Mesendoderm (in vitro differentiated cells): ENCODE results near the gene CYP26B1.

Experiments used
- DNase-seq: peaks from one replicate; pipeline ENCODE4 v3.0.0; 2013
- H2AK5ac ChIP-seq: 2 replicates; pipeline ENCODE4 v1.6.1; 2013; ENCODE audit warnings: low read length, inconsistent platforms
- H2BK120ac ChIP-seq: 2 replicates; pipeline ENCODE4 v1.6.1; 2013; ENCODE audit warnings: low read depth, mild to moderate bottlenecking, low read length, moderate library complexity, mixed read lengths
- H2BK15ac ChIP-seq: replicated peaks from 2 replicates; pipeline ENCODE4 v1.6.1; 2013; ENCODE audit warnings: low read depth, mild to moderate bottlenecking, moderate library complexity
- H2BK5ac ChIP-seq: 2 replicates; pipeline ENCODE4 v1.6.1; 2013; ENCODE audit warnings: low read length, inconsistent platforms
- H3K18ac ChIP-seq: 2 replicates; pipeline ENCODE4 v1.6.1; 2013; ENCODE audit warnings: mild to moderate bottlenecking, low read length, mixed read lengths
- H3K23ac ChIP-seq: one replicate; pipeline ENCODE4 v1.6.1; 2013; ENCODE audit warnings: low read length
- H3K27ac ChIP-seq: 2 replicates; pipeline ENCODE4 v1.5.1; 2013; ENCODE audit warnings: low read depth, mild to moderate bottlenecking, inconsistent platforms, low read length, moderate library complexity
- H3K27me3 ChIP-seq: 2 replicates; pipeline ENCODE4 v1.6.1; 2013; ENCODE audit warnings: low read length, control low read depth, mild to moderate bottlenecking, inconsistent platforms; ENCODE audit not compliant: insufficient read depth, poor library complexity
- H3K36me3 ChIP-seq: 2 replicates; pipeline ENCODE4 v1.6.1; 2013; ENCODE audit warnings: low read length, inconsistent platforms; ENCODE audit not compliant: control insufficient read depth, insufficient read depth
- H3K4ac ChIP-seq: one replicate; pipeline ENCODE4 v1.6.1; 2013; ENCODE audit warnings: low read depth, mild to moderate bottlenecking, low read length, moderate library complexity
- H3K4me1 ChIP-seq: 2 replicates; pipeline ENCODE4 v1.6.1; 2013; ENCODE audit warnings: low read depth, low read length, inconsistent platforms; ENCODE audit not compliant: control insufficient read depth
- H3K4me2 ChIP-seq: 2 replicates; pipeline ENCODE4 v1.6.1; 2013; ENCODE audit warnings: low read length
- H3K4me3 ChIP-seq: 2 replicates; pipeline ENCODE4 v1.5.1; 2013; ENCODE audit warnings: mild to moderate bottlenecking, low read length
- H3K56ac ChIP-seq: one replicate; pipeline ENCODE4 v1.6.1; 2013; ENCODE audit warnings: low read length
- H3K79me1 ChIP-seq: 2 replicates; pipeline ENCODE4 v1.6.1; 2013; ENCODE audit warnings: low read length, inconsistent platforms
- H3K79me2 ChIP-seq: 2 replicates; pipeline ENCODE4 v1.6.1; 2013; ENCODE audit warnings: mild to moderate bottlenecking, low read length; ENCODE audit not compliant: control insufficient read depth, insufficient read depth
- H3K9ac ChIP-seq: 2 replicates; pipeline ENCODE4 v1.6.1; 2013; ENCODE audit warnings: low read length, inconsistent platforms
- H4K5ac ChIP-seq: one replicate; pipeline ENCODE4 v1.6.1; 2013; ENCODE audit warnings: low read length
- H4K8ac ChIP-seq: one replicate; pipeline ENCODE4 v1.6.1; 2013; ENCODE audit warnings: low read depth, mild to moderate bottlenecking, control low read depth, low read length, moderate library complexity
- WGBS: extraction: QIAGEN DNeasy Blood & Tissue Kit; methylation state at CpG from one replicate; pipeline ENCODE4 v1.1.7; 2013; ENCODE audit warnings: low lambda C conversion rate, missing lambda C conversion rate; ENCODE audit not compliant: insufficient coverage; ENCODE audit errors: extremely low coverage; 5-methylcytosine and 5-hydroxymethylcytosine counted together

Gene CYP26B1

GRCh38 chr2:72131916-72132841 lies 15.5 kb downstream of the CYP26B1 start:
- no peak overlapping the region for H3K56ac ChIP-seq
- no peak overlapping the region for H3K4me2 ChIP-seq
- no peaks in the 10 kb centered on the region for H3K79me2 ChIP-seq
- H3K4me3 ChIP-seq = no peak overlapping the region
- no peak overlapping the region for H2BK15ac ChIP-seq
- H2AK5ac ChIP-seq = no peak overlapping the region
- H3K9ac ChIP-seq = no peak overlapping the region
- H3K27me3 ChIP-seq = no peaks in the 10 kb centered on the region
- H3K23ac ChIP-seq = no peak overlapping the region
- H4K5ac ChIP-seq = no peak overlapping the region
- H3K27ac ChIP-seq = no peak overlapping the region
- no peak overlapping the region for H2BK5ac ChIP-seq
- DNase-seq = no peak
- H3K4me1 ChIP-seq = no peaks in the 10 kb centered on the region
- no peak overlapping the region for H2BK120ac ChIP-seq
- WGBS = no CpG with 5 or more reads among the region's 37 CpGs
- H4K8ac ChIP-seq = no peak overlapping the region
- no peak overlapping the region for H3K4ac ChIP-seq
- H3K79me1 ChIP-seq = no peaks in the 10 kb centered on the region
- H3K18ac ChIP-seq = no peak overlapping the region
- no peaks in the 10 kb centered on the region for H3K36me3 ChIP-seq

- no peak for DNase-seq
- Histone ChIP-seq H3K4me1 (no peaks in the 10 kb centered on the region), H2BK5ac (no peak overlapping the region), H3K27me3 (no peaks in the 10 kb centered on the region), H3K4ac (no peak overlapping the region), H2AK5ac (no peak overlapping the region), H4K5ac (no peak overlapping the region), H3K79me1 (no peaks in the 10 kb centered on the region), H3K9ac (no peak overlapping the region), H3K56ac (no peak overlapping the region), H3K23ac (no peak overlapping the region), H3K18ac (no peak overlapping the region), H3K27ac (no peak overlapping the region), H2BK120ac (no peak overlapping the region), H2BK15ac (no peak overlapping the region), H4K8ac (no peak overlapping the region), H3K79me2 (no peaks in the 10 kb centered on the region), H3K4me3 (no peak overlapping the region), H3K4me2 (no peak overlapping the region), H3K36me3 (no peaks in the 10 kb centered on the region)
- WGBS = no CpG with 5 or more reads among the region's 16 CpGs
Measured at GRCh38 chr2:72131371-72131891, 16.2 kb downstream of the CYP26B1 start.

GRCh38 chr2:72130659-72131360 lies 16.9 kb downstream of the CYP26B1 start:
- no peak overlapping the region for H3K23ac ChIP-seq
- no peak overlapping the region for H3K27ac ChIP-seq
- no CpG with 5 or more reads among the region's 26 CpGs for WGBS

GRCh38 chr2:72129681-72130340 lies 17.9 kb downstream of the CYP26B1 start:
- H3K56ac ChIP-seq = no peak overlapping the region
- H2AK5ac ChIP-seq = no peak overlapping the region
- no peak overlapping the region for H3K4ac ChIP-seq
- H4K8ac ChIP-seq = no peak overlapping the region
- H4K5ac ChIP-seq = no peak overlapping the region
- no peak overlapping the region for H2BK15ac ChIP-seq
- H3K4me1 ChIP-seq = no peaks in the 10 kb centered on the region
- no peaks in the 10 kb centered on the region for H3K27me3 ChIP-seq
- H2BK5ac ChIP-seq = no peak overlapping the region
- H3K79me2 ChIP-seq = no peaks in the 10 kb centered on the region
- no peak overlapping the region for H3K9ac ChIP-seq
- no peak overlapping the region for H3K4me2 ChIP-seq
- H2BK120ac ChIP-seq = no peak overlapping the region
- no peaks in the 10 kb centered on the region for H3K36me3 ChIP-seq
- no peaks in the 10 kb centered on the region for H3K79me1 ChIP-seq
- no CpG with 5 or more reads among the region's 9 CpGs for WGBS
- no peak overlapping the region for H3K18ac ChIP-seq
- DNase-seq = no peak
- no peak overlapping the region for H3K23ac ChIP-seq
- no peak overlapping the region for H3K27ac ChIP-seq
- no peak overlapping the region for H3K4me3 ChIP-seq

More at GRCh38 chr2:72130659-72131360, 16.9 kb downstream of the CYP26B1 start:
- H3K36me3 ChIP-seq = no peaks in the 10 kb centered on the region
- H3K79me2 ChIP-seq = no peaks in the 10 kb centered on the region
- H3K4me2 ChIP-seq = no peak overlapping the region
- H3K56ac ChIP-seq = no peak overlapping the region
- no peak overlapping the region for H3K18ac ChIP-seq
- H3K27me3 ChIP-seq = no peaks in the 10 kb centered on the region
- DNase-seq = no peak
- no peak overlapping the region for H2BK5ac ChIP-seq
- H3K9ac ChIP-seq = peak overlapping the region; percentile 6
- H2BK120ac ChIP-seq = no peak overlapping the region
- no peak overlapping the region for H3K4ac ChIP-seq
- no peak overlapping the region for H2AK5ac ChIP-seq
- no peak overlapping the region for H3K4me3 ChIP-seq
- no peak overlapping the region for H4K5ac ChIP-seq
- H3K4me1 ChIP-seq = no peaks in the 10 kb centered on the region
- no peaks in the 10 kb centered on the region for H3K79me1 ChIP-seq
- H4K8ac ChIP-seq = no peak overlapping the region
- no peak overlapping the region for H2BK15ac ChIP-seq

- no peaks in the 10 kb centered on the region for H3K27me3 ChIP-seq
- no peak overlapping the region for H2BK15ac ChIP-seq
- no peak for DNase-seq
Measured at GRCh38 chr2:72128843-72129227, 18.8 kb downstream of the CYP26B1 start.

More at GRCh38 chr2:72128843-72129227, 18.8 kb downstream of the CYP26B1 start:
- no peaks in the 10 kb centered on the region for H3K79me1 ChIP-seq
- no peak overlapping the region for H3K4ac ChIP-seq
- H3K18ac ChIP-seq = no peak overlapping the region
- no peak overlapping the region for H2BK120ac ChIP-seq
- H2AK5ac ChIP-seq = no peak overlapping the region
- H4K5ac ChIP-seq = no peak overlapping the region
- H3K27ac ChIP-seq = no peak overlapping the region
- no peak overlapping the region for H3K4me2 ChIP-seq
- H3K23ac ChIP-seq = no peak overlapping the region
- H3K56ac ChIP-seq = no peak overlapping the region
- H3K9ac ChIP-seq = no peak overlapping the region
- H3K79me2 ChIP-seq = no peaks in the 10 kb centered on the region
- H3K36me3 ChIP-seq = no peaks in the 10 kb centered on the region
- no peak overlapping the region for H4K8ac ChIP-seq
- H3K4me1 ChIP-seq = no peaks in the 10 kb centered on the region
- WGBS = no CpG with 5 or more reads among the region's 11 CpGs
- no peak overlapping the region for H2BK5ac ChIP-seq
- no peak overlapping the region for H3K4me3 ChIP-seq
